HEK293T (cell line): Measurements from ENCODE around the gene SVOP.

Experiments used
- BHLHE40 ChIP-seq: fragments of 450-650 bp; IDR thresholded peaks from 2 replicates; pipeline ENCODE4 v1.6.1; 2016; ENCODE audit warnings: mild to moderate bottlenecking, moderate library complexity, borderline replicate concordance
- FOXA1 ChIP-seq: fragments of 450-650 bp; IDR thresholded peaks from 2 replicates; pipeline ENCODE4 v1.6.1; 2016; ENCODE audit warnings: mild to moderate bottlenecking
- LEF1 ChIP-seq: fragments of 450-650 bp; IDR thresholded peaks from 2 replicates; pipeline ENCODE4 v1.6.1; 2017; ENCODE audit warnings: mild to moderate bottlenecking, borderline replicate concordance
- TF ChIP-seq, protein P1 (sequence below): fragments of 450-650 bp; IDR thresholded peaks from 2 replicates; pipeline ENCODE4 v1.6.1; 2016

DNA sequence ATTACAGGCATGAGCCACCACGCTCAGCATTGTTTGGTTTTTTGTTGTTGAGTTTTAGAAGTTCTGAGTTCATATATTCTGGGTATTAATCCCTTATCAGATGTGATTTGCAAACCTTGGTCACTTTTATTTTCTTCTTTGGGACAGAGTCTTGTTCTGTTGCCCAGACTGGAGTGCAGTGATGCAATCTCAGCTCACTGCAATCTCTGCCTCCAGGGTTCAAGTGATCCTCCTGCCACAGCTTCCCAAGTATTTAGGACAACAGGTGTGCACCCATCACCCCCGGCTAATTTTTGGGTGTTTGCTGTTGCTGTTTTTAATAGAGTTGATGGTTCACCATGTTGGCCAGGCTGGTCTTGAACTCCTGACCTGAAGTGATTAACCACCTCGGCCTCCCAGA is 43.3 kb upstream of the SVOP start:
- TF ChIP-seq LEF1 (no peak), BHLHE40 (no peak), FOXA1 (no peak)
- TF ChIP-seq, protein P1, sequence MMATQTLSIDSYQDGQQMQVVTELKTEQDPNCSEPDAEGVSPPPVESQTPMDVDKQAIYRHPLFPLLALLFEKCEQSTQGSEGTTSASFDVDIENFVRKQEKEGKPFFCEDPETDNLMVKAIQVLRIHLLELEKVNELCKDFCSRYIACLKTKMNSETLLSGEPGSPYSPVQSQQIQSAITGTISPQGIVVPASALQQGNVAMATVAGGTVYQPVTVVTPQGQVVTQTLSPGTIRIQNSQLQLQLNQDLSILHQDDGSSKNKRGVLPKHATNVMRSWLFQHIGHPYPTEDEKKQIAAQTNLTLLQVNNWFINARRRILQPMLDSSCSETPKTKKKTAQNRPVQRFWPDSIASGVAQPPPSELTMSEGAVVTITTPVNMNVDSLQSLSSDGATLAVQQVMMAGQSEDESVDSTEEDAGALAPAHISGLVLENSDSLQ: no peak
